ENCODE measurements around the gene AHI1.
"Not testable (repeated sequence)": the region's sequence is repeated elsewhere in the genome, so short reads cannot be mapped to it uniquely, and the experiment has no call there.

AHI1 gene

DNA sequence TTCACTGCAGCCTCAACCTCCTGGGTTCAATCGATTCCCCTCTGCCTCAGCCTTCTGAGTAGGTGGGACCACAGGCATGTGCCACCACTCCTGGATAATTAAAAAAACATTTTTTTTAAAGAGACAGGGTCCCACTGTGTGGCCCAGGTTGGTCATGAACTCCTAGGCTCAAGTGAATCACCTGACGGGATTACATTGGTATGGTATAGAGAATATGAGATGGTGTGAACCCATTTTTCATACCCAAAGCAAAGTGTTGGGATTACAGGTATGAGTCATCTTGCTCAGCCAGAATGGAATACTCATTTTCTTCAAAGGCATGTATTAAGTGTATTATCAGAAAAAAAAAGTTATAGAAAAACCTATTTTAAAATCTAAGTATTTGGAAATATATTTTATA is 114.2 kb downstream of the AHI1 start:
- TF ChIP-seq, protein P1, sequence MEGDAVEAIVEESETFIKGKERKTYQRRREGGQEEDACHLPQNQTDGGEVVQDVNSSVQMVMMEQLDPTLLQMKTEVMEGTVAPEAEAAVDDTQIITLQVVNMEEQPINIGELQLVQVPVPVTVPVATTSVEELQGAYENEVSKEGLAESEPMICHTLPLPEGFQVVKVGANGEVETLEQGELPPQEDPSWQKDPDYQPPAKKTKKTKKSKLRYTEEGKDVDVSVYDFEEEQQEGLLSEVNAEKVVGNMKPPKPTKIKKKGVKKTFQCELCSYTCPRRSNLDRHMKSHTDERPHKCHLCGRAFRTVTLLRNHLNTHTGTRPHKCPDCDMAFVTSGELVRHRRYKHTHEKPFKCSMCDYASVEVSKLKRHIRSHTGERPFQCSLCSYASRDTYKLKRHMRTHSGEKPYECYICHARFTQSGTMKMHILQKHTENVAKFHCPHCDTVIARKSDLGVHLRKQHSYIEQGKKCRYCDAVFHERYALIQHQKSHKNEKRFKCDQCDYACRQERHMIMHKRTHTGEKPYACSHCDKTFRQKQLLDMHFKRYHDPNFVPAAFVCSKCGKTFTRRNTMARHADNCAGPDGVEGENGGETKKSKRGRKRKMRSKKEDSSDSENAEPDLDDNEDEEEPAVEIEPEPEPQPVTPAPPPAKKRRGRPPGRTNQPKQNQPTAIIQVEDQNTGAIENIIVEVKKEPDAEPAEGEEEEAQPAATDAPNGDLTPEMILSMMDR (IDR thresholded peaks at IDR 0.05; ENCODE audit: borderline replicate concordance, insufficient read depth, low read depth, low read length) = no peak
- H3K4me3 ChIP-seq (ENCODE audit: low read depth, low read length) = no peak overlapping the region

DNA sequence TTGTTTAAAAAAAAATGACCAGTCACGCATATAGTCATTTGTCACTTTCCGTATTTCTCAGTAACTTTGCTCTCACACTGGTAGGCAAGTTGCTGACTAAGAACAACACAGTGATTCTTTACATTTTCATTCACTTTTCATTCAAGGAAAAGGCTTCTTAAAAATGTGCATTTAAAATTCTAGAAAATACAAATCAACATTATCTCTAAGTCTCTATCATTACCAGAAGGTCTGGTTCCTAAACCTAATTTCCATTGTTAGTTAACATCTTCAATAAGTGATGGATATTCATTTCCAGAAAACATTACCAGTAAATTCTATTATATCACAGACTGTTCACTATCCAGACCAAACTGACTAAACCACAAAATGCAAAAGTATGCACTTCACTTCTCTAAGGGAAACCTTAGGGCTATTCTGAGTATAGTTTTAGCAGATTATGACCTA is 115.3 kb downstream of the AHI1 start:
- TF ChIP-seq, protein P1 (IDR thresholded peaks at IDR 0.05; ENCODE audit: borderline replicate concordance, insufficient read depth, low read depth, low read length) = no peak
- no peak overlapping the region for H3K4me3 ChIP-seq (ENCODE audit: low read depth, low read length)

DNA sequence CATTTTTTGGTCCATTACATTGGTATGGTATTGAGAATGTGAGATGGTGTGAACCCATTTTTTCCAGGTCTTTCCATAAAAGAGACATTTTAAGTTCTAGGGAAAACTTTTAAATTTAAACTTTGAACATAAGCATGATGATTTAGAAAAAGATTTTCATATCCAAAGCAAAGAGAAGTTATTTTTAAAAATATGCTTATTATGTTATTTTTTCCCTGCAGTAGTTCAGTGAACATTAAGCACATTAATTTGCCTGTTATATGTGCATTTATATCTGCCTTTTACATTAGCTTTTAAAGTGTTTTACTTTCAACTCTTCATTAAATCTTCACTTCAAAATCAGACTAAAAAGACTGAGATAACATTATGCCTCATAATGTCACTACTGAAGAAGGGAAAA is 116.7 kb downstream of the AHI1 start:
- TF ChIP-seq, protein P1 (IDR thresholded peaks at IDR 0.05; ENCODE audit: borderline replicate concordance, insufficient read depth, low read depth, low read length) = no peak
- no peak overlapping the region for H3K4me3 ChIP-seq (ENCODE audit: low read depth, low read length)

DNA sequence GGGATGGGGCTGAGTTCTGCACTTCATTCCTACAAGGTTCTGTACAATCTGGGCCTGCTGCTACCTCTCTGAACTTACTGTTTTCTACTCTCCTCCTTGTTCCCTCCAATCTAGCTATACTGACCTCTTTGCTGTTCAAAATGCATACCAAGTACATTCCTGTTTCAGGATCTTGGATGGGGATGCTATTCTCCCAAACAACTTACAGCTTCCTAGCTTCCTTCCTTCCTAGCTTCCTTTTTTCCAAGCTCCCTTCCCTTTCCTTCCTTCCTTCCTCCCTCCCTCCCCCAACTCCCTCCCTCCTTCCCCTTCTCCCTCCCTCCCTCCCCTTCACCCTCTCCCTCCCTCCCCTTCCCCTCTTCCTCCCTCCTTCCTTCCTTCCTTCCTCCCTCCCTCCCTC is 117.9 kb downstream of the AHI1 start:
- no peak overlapping the region for H3K4me3 ChIP-seq (ENCODE audit: low read depth, low read length)
- TF ChIP-seq, protein P1 (IDR thresholded peaks at IDR 0.05; ENCODE audit: borderline replicate concordance, insufficient read depth, low read depth, low read length) = no peak

DNA sequence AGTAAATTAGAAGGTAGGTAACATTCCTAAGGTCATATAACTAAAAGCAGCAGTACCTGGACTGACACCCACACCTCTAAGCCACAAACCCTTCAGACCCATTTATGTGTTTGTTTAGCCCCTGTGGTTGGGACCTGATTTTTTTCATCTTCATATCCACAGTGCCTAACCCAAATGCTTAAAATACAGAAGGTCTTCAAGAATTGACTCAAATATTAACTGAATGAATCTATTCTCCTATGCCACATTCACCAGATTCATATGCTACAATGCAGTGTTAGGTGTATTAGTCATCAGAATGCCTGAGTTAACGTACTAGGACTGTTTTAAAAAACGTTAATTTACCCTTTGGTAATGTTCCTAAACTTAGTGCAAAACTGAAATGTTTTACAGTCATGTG is 124.8 kb downstream of the AHI1 start:
- TF ChIP-seq, protein P1 (IDR thresholded peaks at IDR 0.05; ENCODE audit: borderline replicate concordance, insufficient read depth, low read depth, low read length) = no peak
- no peak overlapping the region for H3K4me3 ChIP-seq (ENCODE audit: low read depth, low read length)

DNA sequence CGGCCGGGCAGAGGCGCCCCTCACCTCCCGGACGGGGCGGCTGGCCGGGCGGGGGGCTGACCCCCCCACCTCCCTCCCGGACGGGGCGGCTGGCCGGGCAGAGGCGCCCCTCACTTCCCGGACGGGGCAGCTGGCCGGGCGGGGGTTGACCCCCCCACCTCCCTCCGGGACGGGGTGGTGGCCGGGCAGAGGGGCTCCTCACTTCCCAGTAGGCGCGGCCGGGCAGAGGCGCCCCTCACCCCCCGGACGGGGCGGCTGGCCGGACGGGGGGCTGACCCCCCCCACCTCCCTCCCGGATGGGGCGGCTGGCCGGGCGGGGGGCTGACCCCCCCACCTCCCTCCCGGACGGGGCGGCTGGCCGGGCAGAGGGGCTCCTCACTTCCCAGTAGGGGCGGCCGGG is 133.9 kb downstream of the AHI1 start:
- H3K4me3 ChIP-seq (ENCODE audit: low read depth, low read length) = not testable (repeated sequence)

DNA sequence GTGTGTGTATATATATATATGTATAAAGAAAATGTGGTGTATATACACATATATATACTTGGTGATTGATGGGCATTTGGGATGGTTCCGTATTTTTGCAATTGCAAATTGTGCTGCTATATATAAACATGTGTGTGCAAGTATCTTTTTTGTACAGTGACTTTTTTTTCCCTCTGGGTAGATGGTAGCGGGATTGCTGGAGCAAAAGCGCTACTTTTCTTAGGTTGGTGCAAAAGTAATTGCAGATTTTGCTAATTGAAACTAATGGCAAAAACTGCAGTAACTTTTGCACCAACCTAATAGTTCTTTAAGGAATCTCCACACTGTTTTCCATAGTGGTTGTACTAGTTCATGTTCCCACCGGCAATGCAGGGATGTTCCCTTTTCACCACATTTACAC is 135.4 kb downstream of the AHI1 start:
- H3K4me3 ChIP-seq (ENCODE audit: low read depth, low read length) = no peak overlapping the region
- TF ChIP-seq, protein P1 (IDR thresholded peaks at IDR 0.05; ENCODE audit: borderline replicate concordance, insufficient read depth, low read depth, low read length) = no peak

DNA sequence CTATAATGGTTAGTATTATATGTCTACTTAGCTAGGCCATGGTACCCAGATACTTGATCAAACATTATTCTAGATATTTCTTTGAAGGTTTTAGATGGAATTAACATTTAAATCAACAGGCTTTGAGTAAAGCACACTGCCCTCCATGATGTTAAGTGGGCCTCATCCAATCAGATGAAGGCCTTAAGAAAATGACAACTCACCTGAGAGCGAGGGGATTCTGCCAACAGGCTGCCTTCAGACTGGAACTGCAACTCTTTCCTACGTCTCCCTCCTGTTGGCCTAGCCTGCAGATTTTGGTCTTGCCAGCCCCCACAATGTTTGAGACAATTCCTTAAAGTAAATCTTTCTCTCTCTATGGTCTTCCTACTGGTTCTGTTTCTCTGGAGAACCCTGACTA is 137.3 kb downstream of the AHI1 start:
- no peak overlapping the region for H3K4me3 ChIP-seq (ENCODE audit: low read depth, low read length)
- TF ChIP-seq, protein P1 (IDR thresholded peaks at IDR 0.05; ENCODE audit: borderline replicate concordance, insufficient read depth, low read depth, low read length) = no peak

All from GM12875 (cell line).